Right ventricle myocardium inferior (tissue), 1 donor: ENCODE measurements around the gene MUL1. TPM values are rescaled to one million over a fixed set of nuclear protein-coding genes. Genes with fewer than 3 reads are reported as not detected.

Experiments used
- ATAC-seq: fragments of 200-7000 bp; cut with Tn5 transposase; one replicate; pipeline ENCODE4 v1.9.1; 2020; ENCODE audit warnings: mild to moderate bottlenecking, moderate library complexity
- DNase-seq: peaks from one replicate; pipeline ENCODE4 v3.0.0; 2021; ENCODE audit errors: missing footprints
- intact Hi-C: fragments of 100-400 bp; cut with DNase I; formaldehyde crosslinking; loops from one replicate; pipeline ENCODE4 v1.11.0; 2022
- total RNA-seq: library from RNA; stranded (reverse); fragmentation: NEBNext Ultra II Directional; extraction: Animal tissue kit (Norgen Biotek cat#: 25700); gene quantifications from one replicate; pipeline ENCODE4 v1.2.1, GENCODE V29; 2021
- donor health status: DM: no; HTN: yes; CAD: no; lungs with severe emphysema.

MUL1 gene
- total RNA-seq, 1 donor from 2014 or later = 44.6 TPM

GRCh38 chr1:20476265-20477038 is 31.5 kb downstream of the MUL1 start:
- peak; percentile 77 for DNase-seq
- intact Hi-C loops = no loop called here
- peak; percentile 26 for ATAC-seq

GRCh38 chr1:20474996-20475395 is 33.0 kb downstream of the MUL1 start:
- DNase-seq (no peak), ATAC-seq (no peak)
- intact Hi-C loops = no loop called here

GRCh38 chr1:20474333-20474975 is 33.5 kb downstream of the MUL1 start:
- DNase-seq (no peak), ATAC-seq (no peak)
- intact Hi-C loops = no loop called here

- ATAC-seq (no peak), DNase-seq (no peak)
- intact Hi-C loops = no loop called here
Measured at GRCh38 chr1:20473894-20474293, 34.1 kb downstream of the MUL1 start.

GRCh38 chr1:20472860-20473711 is 34.9 kb downstream of the MUL1 start:
- intact Hi-C loops = no loop called here
- ATAC-seq (peak; percentile 76), DNase-seq (peak; percentile 77)

- DNase-seq (no peak), ATAC-seq (no peak)
- intact Hi-C loops = no loop called here
Measured at GRCh38 chr1:20472121-20472520, 35.8 kb downstream of the MUL1 start.

- ATAC-seq = peak; percentile 40
- DNase-seq = no peak
- intact Hi-C loops = no loop called here
Measured at GRCh38 chr1:20470194-20470593, 37.8 kb downstream of the MUL1 start.

GRCh38 chr1:20469406-20470076 is 38.4 kb downstream of the MUL1 start:
- ATAC-seq (no peak), DNase-seq (no peak)
- intact Hi-C loops = no loop called here

- no peak for ATAC-seq
- no peak for DNase-seq
- intact Hi-C loops = no loop called here
Measured at GRCh38 chr1:20466273-20466672, 41.7 kb downstream of the MUL1 start.

GRCh38 chr1:20465187-20465586 is 42.8 kb downstream of the MUL1 start:
- ATAC-seq (no peak), DNase-seq (no peak)
- intact Hi-C loops = no loop called here

- no peak for DNase-seq
- intact Hi-C loops = no loop called here
- no peak for ATAC-seq
Measured at GRCh38 chr1:20463502-20463901, 44.4 kb downstream of the MUL1 start.

- ATAC-seq (no peak), DNase-seq (no peak)
- intact Hi-C loops = no loop called here
Measured at GRCh38 chr1:20462397-20462796, 45.6 kb downstream of the MUL1 start.

GRCh38 chr1:20458717-20459116 is 49.2 kb downstream of the MUL1 start:
- DNase-seq = no peak
- ATAC-seq = no peak
- intact Hi-C loops = no loop called here

GRCh38 chr1:20454004-20454403 is 53.9 kb downstream of the MUL1 start:
- intact Hi-C loops = no loop called here
- no peak for ATAC-seq
- DNase-seq = no peak

GRCh38 chr1:20449735-20450311 is 58.1 kb downstream of the MUL1 start:
- ATAC-seq (no peak), DNase-seq (no peak)
- intact Hi-C loops = no loop called here
